HUES64 (cell line): ENCODE results near the gene RAB22A. TPM values are rescaled to one million over a fixed set of nuclear protein-coding genes. Genes with fewer than 3 reads are reported as not detected.

Experiments
- H3K27ac ChIP-seq: 2 replicates; pipeline ENCODE4 v1.7.0; 2013; ENCODE audit warnings: low read depth, low read length, inconsistent platforms
- H3K27me3 ChIP-seq: 2 replicates; pipeline ENCODE4 v1.6.1; 2013; ENCODE audit warnings: mild to moderate bottlenecking, low read length; ENCODE audit not compliant: insufficient read depth
- H3K36me3 ChIP-seq: 2 replicates; pipeline ENCODE4 v1.6.1; 2013; ENCODE audit warnings: mild to moderate bottlenecking, low read length; ENCODE audit not compliant: insufficient read depth
- H3K4me1 ChIP-seq: 2 replicates; pipeline ENCODE4 v1.6.1; 2013; ENCODE audit warnings: mild to moderate bottlenecking, low read length, moderate library complexity; ENCODE audit not compliant: insufficient read depth
- H3K4me3 ChIP-seq: 2 replicates; pipeline ENCODE4 v1.5.1; 2013; ENCODE audit warnings: mild to moderate bottlenecking, low read length, moderate library complexity
- H3K9ac ChIP-seq: 2 replicates; pipeline ENCODE4 v1.6.1; 2013; ENCODE audit warnings: mild to moderate bottlenecking, low read depth, low read length
- H3K9me3 ChIP-seq: 2 replicates; pipeline ENCODE4 v1.6.1; 2013; ENCODE audit warnings: low read depth, low read length; ENCODE audit not compliant: insufficient read depth
- WGBS: fragments of 150-250, 120-280 bp; methylation state at CpG from one replicate; pipeline ENCODE4 v1.1.7; 2013; ENCODE audit warnings: missing lambda C conversion rate; 5-methylcytosine and 5-hydroxymethylcytosine counted together
- polyA plus RNA-seq, 2 experiments: library from polyadenylated mRNA; stranded (reverse); fragments of 50-300 nt; gene quantifications; one replicate each; pipeline ENCODE4 v1.2.3, GENCODE V29; 2013

Gene RAB22A, protein sequence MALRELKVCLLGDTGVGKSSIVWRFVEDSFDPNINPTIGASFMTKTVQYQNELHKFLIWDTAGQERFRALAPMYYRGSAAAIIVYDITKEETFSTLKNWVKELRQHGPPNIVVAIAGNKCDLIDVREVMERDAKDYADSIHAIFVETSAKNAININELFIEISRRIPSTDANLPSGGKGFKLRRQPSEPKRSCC
- polyA plus RNA-seq (2013, experiment 1 of 2) = 3.8 TPM
- polyA plus RNA-seq (2013, experiment 2 of 2) = 4.0 TPM

- H3K9ac ChIP-seq = peak within 1 kb of the TSS; percentile 96
- WGBS = under 1% methylated on average over 72 of the region's 73 CpGs
- peak within 1 kb of the TSS; percentile 99 for H3K4me3 ChIP-seq
- H3K4me1 ChIP-seq = no peaks in the 10 kb centered on the region; the same call in 1 of the 2 replicates
- H3K9me3 ChIP-seq = no peaks in the 10 kb centered on the region
- H3K27me3 ChIP-seq = no peaks in the 10 kb centered on the region
- H3K36me3 ChIP-seq = peaks cover 28% of the 10 kb centered on the region
- peak within 1 kb of the TSS; percentile 81 for H3K27ac ChIP-seq
Observed at GRCh38 chr20:58309591-58310290, at the start of gene RAB22A. Gene RAB22A, plus strand, starts transcription at chr20:58309715. Its CDS starts 262 bp downstream, at chr20:58309977.

DNA sequence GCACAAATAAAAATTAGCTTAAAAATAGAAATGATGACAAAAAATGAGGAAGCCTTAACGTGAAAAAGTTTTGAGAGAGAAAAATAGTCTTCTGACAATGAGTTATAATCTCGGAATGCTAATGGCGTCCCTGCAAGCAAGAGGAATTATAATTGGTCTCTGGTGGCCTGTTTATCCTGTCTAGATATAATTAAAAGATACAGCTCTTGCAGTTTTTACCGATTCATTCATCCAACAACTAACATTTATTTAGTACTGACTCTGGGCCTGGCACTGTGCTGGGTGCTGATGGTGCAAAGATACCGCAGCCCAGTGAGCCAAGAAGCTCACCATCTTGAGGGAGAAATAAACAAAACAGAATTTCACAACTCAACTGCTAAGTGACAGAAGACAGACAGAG, 49.5 kb upstream of the RAB22A start:
- WGBS = 97% methylated on average over 5 of the region's 5 CpGs
- H3K27ac ChIP-seq = no peak overlapping the region
- no peak overlapping the region for H3K9ac ChIP-seq

GRCh38 chr20:58261660-58262059, 47.9 kb upstream of the RAB22A start:
- Histone ChIP-seq H3K9ac (no peak overlapping the region), H3K4me1 (peaks cover 17% of the 10 kb centered on the region; the same call in 1 of the 2 replicates), H3K36me3 (peaks cover 15% of the 10 kb centered on the region), H3K27ac (no peak overlapping the region), H3K27me3 (no peaks in the 10 kb centered on the region), H3K9me3 (no peaks in the 10 kb centered on the region), H3K4me3 (no peak overlapping the region)
- WGBS = 100% methylated on average over 2 of the region's 3 CpGs

More for the DNA sequence above, 49.5 kb upstream of the RAB22A start:
- H3K27me3 ChIP-seq = no peaks in the 10 kb centered on the region
- H3K4me1 ChIP-seq = peaks cover 18% of the 10 kb centered on the region; the same call in 1 of the 2 replicates
- peaks cover 11% of the 10 kb centered on the region for H3K36me3 ChIP-seq
- H3K9me3 ChIP-seq = no peaks in the 10 kb centered on the region
- no peak overlapping the region for H3K4me3 ChIP-seq

- Histone ChIP-seq H3K9me3 (no peaks in the 10 kb centered on the region), H3K9ac (no peak overlapping the region), H3K27me3 (no peaks in the 10 kb centered on the region), H3K27ac (no peak overlapping the region), H3K4me1 (peaks cover 3% of the 10 kb centered on the region; the same call in 1 of the 2 replicates), H3K36me3 (peaks cover 17% of the 10 kb centered on the region), H3K4me3 (no peak overlapping the region)
- 97% methylated on average over 6 of the region's 6 CpGs for WGBS
Observed at GRCh38 chr20:58264271-58264670, 45.2 kb upstream of the RAB22A start.

DNA sequence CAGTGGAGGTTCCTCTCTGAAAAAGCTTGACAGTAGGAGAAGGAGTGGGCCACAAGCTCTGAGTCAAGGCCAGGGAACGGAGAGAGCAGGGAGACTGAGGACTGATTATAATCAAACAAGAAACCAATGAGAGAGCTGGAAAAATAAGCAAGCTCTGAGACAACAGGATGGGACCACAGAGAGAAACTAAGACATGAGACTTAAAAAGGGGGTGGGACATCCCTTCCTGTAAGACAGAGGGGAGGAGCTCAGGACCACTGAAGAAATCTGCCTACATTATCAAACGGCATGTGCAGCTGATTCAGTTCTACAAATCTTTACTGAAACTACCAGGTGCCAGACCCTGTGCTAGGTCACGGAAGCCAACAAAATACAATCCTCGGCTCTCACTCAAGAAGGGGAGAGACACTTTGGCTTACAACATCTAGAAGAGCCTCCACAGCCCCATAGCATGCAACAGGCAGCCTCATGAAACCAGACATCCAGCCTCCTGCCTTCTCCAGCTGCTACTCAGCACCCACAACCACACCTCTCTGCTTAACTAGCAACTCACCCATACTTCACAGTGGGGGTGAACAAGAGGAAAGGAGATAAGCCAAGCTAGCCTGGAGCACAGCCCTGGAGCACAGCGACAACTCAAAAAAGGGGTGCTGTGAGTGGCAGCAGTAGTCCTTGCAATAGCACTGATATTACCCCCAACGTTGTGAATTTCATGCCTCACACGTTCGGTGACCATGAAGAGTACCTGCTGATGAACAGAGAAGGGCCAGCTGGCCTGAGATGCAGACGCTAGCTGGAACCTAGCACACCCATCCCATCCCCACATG, 41.9 kb upstream of the RAB22A start:
- Histone ChIP-seq H3K4me3 (no peak overlapping the region), H3K36me3 (peaks cover 30% of the 10 kb centered on the region), H3K27ac (no peak overlapping the region), H3K4me1 (no peaks in the 10 kb centered on the region), H3K9me3 (no peaks in the 10 kb centered on the region), H3K9ac (no peak overlapping the region), H3K27me3 (no peaks in the 10 kb centered on the region)
- WGBS = 83% methylated on average over 9 of the region's 9 CpGs

DNA sequence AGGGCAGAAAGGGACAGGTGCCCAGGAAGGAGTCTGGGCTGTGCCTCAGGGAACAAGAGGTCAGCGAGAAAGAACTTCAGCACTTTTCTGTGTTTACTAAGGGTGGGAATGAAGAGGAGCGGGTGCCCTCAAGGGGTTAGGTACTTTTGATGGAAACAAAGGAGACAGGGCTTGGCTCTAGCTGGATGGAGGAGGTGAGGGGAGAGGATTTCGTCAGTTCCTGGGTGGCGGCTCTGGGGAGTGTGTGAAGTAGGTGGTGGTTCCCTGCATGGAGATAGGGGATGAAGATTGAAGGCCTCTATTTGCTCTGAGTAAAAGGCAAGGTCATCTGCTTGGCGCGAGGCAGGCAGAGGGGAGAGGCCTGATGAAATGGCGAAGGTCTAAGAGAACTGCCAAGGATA, 41.1 kb upstream of the RAB22A start:
- no peaks in the 10 kb centered on the region for H3K9me3 ChIP-seq
- no peak overlapping the region for H3K27ac ChIP-seq
- no peaks in the 10 kb centered on the region for H3K27me3 ChIP-seq
- peaks cover 27% of the 10 kb centered on the region for H3K36me3 ChIP-seq
- no peak overlapping the region for H3K9ac ChIP-seq
- no peaks in the 10 kb centered on the region for H3K4me1 ChIP-seq
- no peak overlapping the region for H3K4me3 ChIP-seq
- 93% methylated on average over 7 of the region's 7 CpGs for WGBS

- H3K9ac ChIP-seq = no peak overlapping the region
Observed at GRCh38 chr20:58268936-58269619, 40.4 kb upstream of the RAB22A start.

DNA sequence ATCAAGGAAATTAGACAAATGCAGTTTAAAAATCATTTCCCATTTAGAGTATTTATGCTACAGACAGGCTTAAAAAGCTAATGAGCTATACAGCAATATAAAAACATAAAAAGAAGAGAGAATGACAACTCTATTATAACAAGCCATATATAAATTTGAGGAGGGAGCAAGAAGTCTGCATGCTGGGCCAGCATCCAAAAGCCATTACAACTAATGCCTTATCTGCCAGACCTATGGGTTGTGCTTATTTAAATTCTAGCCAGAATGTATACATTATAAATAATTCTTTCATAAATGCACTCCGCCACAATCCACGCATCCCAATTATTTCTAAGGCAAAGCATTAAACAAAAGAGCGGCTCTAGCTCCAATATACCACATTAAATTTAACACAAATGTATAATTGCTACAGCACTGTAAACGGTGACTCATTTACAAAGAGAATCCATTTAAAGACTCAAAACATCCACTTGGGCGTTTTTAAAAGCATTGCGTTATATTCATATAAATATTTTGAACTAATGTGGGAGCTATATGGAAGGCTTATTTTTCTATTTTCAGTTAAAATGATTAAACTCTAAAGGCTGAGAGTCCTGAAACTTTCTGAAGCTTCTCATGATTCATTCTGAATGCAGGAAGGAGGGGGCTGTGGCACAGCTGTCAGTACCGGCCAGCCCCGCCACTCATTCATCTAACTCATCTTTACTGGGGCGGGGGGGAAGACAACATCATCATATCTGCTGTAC, 37.7 kb upstream of the RAB22A start:
- H3K9ac ChIP-seq = no peak overlapping the region
- H3K27me3 ChIP-seq = no peaks in the 10 kb centered on the region
- WGBS = 92% methylated on average over 6 of the region's 9 CpGs
- peaks cover 22% of the 10 kb centered on the region for H3K36me3 ChIP-seq
- H3K27ac ChIP-seq = no peak overlapping the region
- H3K9me3 ChIP-seq = peaks cover 8% of the 10 kb centered on the region; the same call in 1 of the 2 replicates
- no peak overlapping the region for H3K4me3 ChIP-seq
- H3K4me1 ChIP-seq = no peaks in the 10 kb centered on the region

More at GRCh38 chr20:58268936-58269619, 40.4 kb upstream of the RAB22A start:
- H3K4me1 ChIP-seq = no peaks in the 10 kb centered on the region
- H3K27ac ChIP-seq = no peak overlapping the region
- H3K36me3 ChIP-seq = peaks cover 27% of the 10 kb centered on the region
- H3K9me3 ChIP-seq = peaks cover 1% of the 10 kb centered on the region; the same call in 1 of the 2 replicates
- 86% methylated on average over 11 of the region's 13 CpGs for WGBS
- no peaks in the 10 kb centered on the region for H3K27me3 ChIP-seq
- H3K4me3 ChIP-seq = no peak overlapping the region

DNA sequence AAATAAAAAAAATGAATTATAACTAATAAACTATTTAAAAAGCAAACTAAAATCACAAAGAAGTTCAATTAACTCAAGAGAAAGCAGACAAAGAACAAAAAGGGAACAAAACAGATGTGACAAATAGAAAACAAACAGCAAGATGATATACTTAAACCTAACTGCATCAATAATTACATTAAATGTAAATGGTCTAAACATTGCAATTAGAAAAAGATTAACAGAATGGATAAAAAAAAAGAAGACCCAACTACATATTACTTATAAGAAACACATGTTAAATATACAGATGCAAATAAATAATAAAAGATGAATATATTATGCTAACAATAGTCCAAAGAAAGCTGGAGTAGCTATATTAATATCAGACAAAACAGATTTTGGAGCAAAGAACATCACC, 35.1 kb upstream of the RAB22A start:
- Histone ChIP-seq H3K36me3 (peaks cover 20% of the 10 kb centered on the region), H3K27ac (no peak overlapping the region), H3K9me3 (peaks cover 8% of the 10 kb centered on the region; the same call in 1 of the 2 replicates), H3K4me1 (no peaks in the 10 kb centered on the region), H3K27me3 (no peaks in the 10 kb centered on the region), H3K9ac (no peak overlapping the region), H3K4me3 (no peak overlapping the region)

- 90% methylated on average over 2 of the region's 2 CpGs for WGBS
- H3K4me1 ChIP-seq = no peaks in the 10 kb centered on the region
- no peak overlapping the region for H3K9ac ChIP-seq
- H3K4me3 ChIP-seq = no peak overlapping the region
- H3K9me3 ChIP-seq = peaks cover 8% of the 10 kb centered on the region; the same call in 1 of the 2 replicates
- H3K27me3 ChIP-seq = no peaks in the 10 kb centered on the region
- no peaks in the 10 kb centered on the region for H3K36me3 ChIP-seq
- no peak overlapping the region for H3K27ac ChIP-seq
Observed at GRCh38 chr20:58277107-58277506, 32.4 kb upstream of the RAB22A start.
